ENCODE data around the gene CCDC40.

GRCh38 chr17:80002070-80002641 lies 34.3 kb upstream of the CCDC40 start:
- TF ChIP-seq EZH2phosphoT487 (IDR thresholded peaks at IDR 0.05; ENCODE audit: insufficient read depth, low read depth) (no peak), EZH2 (IDR thresholded peaks at IDR 0.05; ENCODE audit: insufficient read depth, poor library complexity, severe bottlenecking) (no peak)

All from GM23248 (cell line).